Central memory CD4-positive, alpha-beta T cell (primary cell): Measurements from ENCODE around the gene NEK10.
"Not testable (repeated sequence)": the region's sequence is repeated elsewhere in the genome, so short reads cannot be mapped to it uniquely, and the experiment has no call there.

Source experiments
- DNase-seq: peaks from one replicate; pipeline ENCODE4 v3.0.0; 2022

The NEK10 gene

GRCh38 chr3:27349832-27350231, 19.4 kb downstream of the NEK10 start:
- no peak for DNase-seq

GRCh38 chr3:27345959-27346865, 23.0 kb downstream of the NEK10 start:
- no peak for DNase-seq

GRCh38 chr3:27345493-27345892, 23.7 kb downstream of the NEK10 start:
- DNase-seq = peak; percentile 42

DNA sequence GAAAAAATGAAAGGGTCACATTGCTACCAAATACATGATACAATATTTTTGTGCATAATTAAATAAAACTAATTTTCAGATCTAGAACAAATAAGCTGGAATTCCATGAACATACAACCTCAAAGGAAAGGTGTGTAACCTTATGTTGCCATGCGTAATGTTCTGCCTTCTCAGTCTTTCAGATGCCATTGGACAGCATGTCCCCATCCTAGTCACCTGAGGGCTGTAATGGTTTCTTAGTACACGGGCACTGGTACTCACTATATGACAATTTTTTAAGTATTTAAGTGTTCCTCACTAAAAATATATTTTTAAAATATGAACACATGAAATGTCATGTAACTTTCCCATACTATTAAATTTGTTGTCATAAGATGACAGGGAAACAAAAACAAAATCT, 24.1 kb downstream of the NEK10 start:
- DNase-seq = no peak

DNA sequence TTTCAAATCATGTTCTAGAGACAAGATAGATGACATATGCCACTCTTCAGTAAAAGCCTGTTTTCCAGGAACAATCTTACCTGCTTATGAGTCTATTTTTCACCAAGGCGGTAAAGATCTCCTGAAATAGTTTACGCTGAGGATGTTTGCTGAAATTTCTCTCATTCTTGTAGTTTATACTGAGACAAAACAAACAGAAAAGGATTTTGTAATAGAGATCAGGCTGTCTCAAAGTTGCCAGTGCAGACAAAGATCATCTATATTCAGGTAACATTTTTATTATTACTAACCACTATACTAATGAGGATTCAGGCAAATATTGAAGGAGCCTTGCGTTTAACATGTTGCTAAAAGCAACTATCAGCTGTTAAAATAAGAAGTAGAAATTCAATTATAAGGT, 25.0 kb downstream of the NEK10 start:
- DNase-seq = no peak

- no peak for DNase-seq
Observed at GRCh38 chr3:27342267-27342666, 26.9 kb downstream of the NEK10 start.

- DNase-seq = peak; percentile 33
Observed at GRCh38 chr3:27340534-27340933, 28.6 kb downstream of the NEK10 start.

DNA sequence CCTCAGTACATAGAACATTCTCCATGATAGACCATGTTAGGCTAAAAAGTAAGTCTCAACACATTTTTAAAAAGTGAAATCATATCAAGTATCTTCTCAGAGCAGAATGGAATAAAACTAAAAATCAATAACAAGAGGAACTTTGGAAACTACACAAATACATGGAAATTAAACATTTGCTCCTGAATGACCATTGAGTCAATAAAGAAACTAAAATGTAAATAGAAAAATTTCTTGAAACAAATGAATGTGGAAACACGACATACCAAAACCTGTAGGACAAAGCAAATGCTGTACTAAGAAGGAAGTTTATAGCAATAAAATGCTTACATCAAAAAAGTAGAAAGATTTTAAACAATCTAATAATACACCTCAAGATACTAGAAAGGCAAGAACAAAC, 33.6 kb downstream of the NEK10 start:
- DNase-seq = no peak

DNA sequence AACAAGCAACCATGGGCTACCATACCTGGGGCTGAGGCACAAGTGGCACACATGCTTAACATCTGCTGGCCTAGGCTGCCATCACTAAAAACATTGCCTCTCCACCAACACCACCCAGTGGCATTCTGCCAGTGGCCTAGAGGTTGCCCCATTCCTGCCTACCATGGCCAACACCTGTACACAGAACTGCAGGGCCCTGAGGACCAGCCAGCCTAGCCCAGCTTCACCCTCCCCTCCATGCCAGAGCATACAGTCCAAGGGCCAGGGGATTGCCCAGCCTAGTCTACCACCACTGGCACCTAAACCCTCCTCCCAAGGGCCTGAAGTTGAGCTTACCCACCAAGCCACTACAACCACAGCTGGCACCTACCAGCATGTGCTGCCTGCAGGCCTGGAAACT, 35.3 kb downstream of the NEK10 start:
- DNase-seq = no peak

- DNase-seq = not testable (repeated sequence)
Observed at GRCh38 chr3:27328982-27329762, 40.0 kb downstream of the NEK10 start.

GRCh38 chr3:27326629-27327545, 42.3 kb downstream of the NEK10 start:
- DNase-seq = no peak

DNA sequence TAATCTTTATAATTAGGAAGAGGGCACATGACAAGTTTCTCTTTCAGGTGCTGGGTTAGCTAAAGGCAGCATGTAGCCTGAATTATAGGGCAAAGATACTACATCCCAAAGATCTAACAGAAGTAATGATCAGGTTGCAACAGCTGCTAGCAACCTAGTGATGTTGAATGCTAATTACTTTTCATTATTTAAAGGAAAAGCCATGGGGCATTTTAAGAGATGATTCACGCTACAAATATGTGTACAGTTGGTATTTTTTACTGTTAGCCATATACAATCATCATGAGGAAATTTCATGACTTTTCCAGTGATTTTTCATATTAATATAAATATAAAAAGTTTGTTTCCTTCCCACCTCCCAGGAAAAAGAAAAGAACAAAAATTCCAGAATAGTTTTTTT, 43.0 kb downstream of the NEK10 start:
- DNase-seq = no peak

DNA sequence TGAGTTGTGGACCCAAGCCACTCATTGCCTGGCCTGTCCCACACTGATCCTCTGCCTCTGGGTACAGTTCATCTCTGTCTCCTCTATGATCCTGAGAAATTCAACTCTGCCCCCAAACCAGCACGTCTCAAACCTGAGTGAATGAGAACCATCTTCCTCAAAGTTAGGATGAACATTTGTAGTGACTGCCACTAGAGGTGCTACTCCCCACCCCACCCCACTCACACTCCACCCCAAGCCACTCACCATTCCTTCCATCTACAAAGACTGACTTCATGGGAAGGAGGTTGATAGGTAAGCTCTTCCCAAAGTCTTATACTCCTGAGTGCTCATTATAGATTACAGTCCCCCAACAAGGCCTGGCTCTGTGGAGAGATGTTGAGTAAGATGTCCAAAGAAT, 43.8 kb downstream of the NEK10 start:
- DNase-seq = no peak

DNA sequence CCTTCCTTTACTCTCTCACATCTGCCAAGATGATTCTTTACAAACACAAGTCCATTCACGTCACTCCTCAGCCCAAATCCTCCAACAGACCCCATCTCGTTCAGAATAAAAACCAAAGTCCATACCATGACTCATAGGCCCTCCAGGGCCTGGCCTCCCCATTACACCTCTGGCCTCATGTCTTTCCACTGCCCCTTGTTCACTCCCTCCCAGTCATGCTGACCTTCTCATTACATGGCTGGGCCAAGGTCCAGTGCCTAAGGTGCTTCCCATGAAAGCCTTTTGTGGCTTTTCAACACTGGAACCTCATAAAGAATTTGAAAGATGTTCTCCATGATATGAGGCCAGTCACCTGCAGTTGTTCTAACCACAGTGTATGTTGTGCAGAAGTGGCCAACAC, 44.5 kb downstream of the NEK10 start:
- DNase-seq = no peak

GRCh38 chr3:27323087-27323570, 46.1 kb downstream of the NEK10 start:
- no peak for DNase-seq

DNA sequence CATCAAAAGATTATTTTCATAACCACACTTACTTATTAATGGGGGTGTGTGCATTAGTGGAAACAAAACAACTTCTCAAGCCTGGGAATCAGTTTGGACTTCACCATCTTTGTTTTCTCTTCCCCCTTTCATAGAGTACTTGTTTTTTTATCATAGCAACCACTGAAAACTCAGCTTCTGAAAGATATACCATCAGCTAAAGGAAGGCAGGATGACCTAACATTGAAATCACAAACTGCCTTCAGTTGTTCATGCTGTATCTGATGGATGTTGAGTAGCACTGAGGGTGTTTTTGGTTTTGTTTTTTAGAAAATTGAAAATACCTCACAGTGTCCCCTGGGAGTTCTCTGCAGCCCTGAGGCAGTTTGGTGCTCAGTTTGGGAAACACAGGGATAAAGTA, 46.5 kb downstream of the NEK10 start:
- no peak for DNase-seq

DNA sequence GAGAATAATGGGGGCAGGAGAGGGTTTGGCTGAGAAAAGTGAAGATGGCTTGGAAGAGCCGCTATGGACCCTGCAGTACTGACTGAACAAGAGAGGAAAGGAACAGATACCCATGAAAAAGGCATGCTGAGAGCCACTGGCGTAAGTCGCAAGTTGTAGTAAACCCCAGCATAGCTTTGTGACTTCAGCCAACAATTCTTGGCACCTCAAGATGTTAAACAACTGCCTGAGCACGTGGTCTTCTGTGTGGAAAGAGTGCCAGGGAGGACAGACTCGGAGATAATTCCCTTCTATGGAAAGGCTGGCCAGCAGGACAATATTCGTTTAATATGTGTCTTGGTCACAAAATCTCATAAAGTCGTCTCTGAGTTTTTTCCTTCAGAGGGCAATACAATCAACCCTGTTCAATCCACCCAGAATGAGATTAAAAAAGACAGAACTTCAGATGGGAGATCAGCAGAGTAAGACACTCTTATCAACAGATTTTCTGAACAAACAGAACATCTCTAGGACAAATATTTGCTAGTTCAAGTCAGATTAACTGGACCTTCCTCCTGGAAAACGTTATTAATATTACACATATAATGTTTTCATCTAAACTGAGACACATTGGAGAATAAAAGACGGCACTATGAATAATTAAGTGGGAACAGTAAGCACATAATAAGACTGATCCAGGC, 49.2 kb downstream of the NEK10 start:
- DNase-seq = no peak

- no peak for DNase-seq
Observed at GRCh38 chr3:27319304-27319703, 49.9 kb downstream of the NEK10 start.

GRCh38 chr3:27317096-27317495, 52.1 kb downstream of the NEK10 start:
- DNase-seq = no peak

DNA sequence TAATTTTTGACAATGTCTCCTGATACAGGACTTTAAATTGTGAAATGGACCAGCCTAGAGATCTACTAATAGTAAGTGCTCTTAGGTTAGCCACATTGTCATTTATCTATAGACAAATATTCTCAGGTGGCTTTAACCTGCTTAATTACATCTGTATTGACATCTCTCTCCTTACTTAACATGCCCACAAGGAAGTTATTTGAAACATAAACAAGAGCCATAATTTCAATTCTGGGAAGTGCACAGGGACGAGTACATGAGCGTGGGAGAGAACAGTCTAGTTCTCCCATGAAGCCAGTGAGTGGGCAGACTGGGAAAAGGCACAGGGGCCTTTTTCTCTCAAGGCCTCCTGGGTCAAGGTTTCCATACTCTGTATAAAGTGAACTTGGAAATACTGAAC, 54.2 kb downstream of the NEK10 start:
- no peak for DNase-seq

- peak; percentile 41 for DNase-seq
Observed at GRCh38 chr3:27312044-27312668, 57.0 kb downstream of the NEK10 start.

GRCh38 chr3:27311400-27311799, 57.8 kb downstream of the NEK10 start:
- no peak for DNase-seq
